ENCODE results near the gene HTR1B.

GRCh38 chr6:77447254-77447653 is 16.0 kb downstream of the HTR1B start:
- TF ChIP-seq, protein P1, sequence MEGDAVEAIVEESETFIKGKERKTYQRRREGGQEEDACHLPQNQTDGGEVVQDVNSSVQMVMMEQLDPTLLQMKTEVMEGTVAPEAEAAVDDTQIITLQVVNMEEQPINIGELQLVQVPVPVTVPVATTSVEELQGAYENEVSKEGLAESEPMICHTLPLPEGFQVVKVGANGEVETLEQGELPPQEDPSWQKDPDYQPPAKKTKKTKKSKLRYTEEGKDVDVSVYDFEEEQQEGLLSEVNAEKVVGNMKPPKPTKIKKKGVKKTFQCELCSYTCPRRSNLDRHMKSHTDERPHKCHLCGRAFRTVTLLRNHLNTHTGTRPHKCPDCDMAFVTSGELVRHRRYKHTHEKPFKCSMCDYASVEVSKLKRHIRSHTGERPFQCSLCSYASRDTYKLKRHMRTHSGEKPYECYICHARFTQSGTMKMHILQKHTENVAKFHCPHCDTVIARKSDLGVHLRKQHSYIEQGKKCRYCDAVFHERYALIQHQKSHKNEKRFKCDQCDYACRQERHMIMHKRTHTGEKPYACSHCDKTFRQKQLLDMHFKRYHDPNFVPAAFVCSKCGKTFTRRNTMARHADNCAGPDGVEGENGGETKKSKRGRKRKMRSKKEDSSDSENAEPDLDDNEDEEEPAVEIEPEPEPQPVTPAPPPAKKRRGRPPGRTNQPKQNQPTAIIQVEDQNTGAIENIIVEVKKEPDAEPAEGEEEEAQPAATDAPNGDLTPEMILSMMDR (IDR thresholded peaks at IDR 0.05; ENCODE audit: low read depth, low read length) = no peak
- no peak for TF ChIP-seq EZH2phosphoT487 (IDR thresholded peaks at IDR 0.05; ENCODE audit: low read depth)
